DND-41 (cell line): ENCODE results near the gene SLC35E2B.
"Not testable (repeated sequence)": the region's sequence is repeated elsewhere in the genome, so short reads cannot be mapped to it uniquely, and the experiment has no call there.

Source experiments
- EZH2 ChIP-seq: IDR thresholded peaks from 3 replicates; pipeline ENCODE4 v1.6.1; 2012; ENCODE audit warnings: borderline replicate concordance, low read depth, mild to moderate bottlenecking, moderate library complexity, low read length, inconsistent platforms; ENCODE audit not compliant: severe bottlenecking
- TF ChIP-seq, protein P1 (sequence below): IDR thresholded peaks from 2 replicates; pipeline ENCODE4 v1.5.1; 2012; ENCODE audit warnings: borderline replicate concordance, low read length, moderate library complexity, mild to moderate bottlenecking; ENCODE audit not compliant: poor library complexity, severe bottlenecking; ENCODE audit errors: extremely low read depth

DNA sequence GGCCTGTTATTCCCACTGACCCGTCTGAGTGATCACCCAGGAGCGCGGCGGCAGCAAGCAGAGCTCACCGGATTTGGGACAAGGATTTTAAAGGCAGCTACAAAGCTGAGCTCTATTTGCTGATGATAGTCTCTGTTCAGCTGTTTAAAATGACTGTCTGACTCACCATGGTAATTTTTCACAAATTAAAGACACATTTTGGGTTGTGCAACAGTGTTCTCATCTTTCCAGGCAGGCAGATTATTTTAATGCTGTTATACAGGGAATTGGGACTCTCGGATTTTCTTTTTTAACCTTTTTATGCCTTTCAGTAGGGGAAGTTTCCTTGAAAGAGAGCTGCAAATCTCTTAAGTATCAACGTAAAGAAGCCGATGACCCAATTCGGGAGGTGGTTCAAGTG, 30.2 kb downstream of the SLC35E2B start:
- TF ChIP-seq EZH2: not testable (repeated sequence)
- TF ChIP-seq, protein P1, sequence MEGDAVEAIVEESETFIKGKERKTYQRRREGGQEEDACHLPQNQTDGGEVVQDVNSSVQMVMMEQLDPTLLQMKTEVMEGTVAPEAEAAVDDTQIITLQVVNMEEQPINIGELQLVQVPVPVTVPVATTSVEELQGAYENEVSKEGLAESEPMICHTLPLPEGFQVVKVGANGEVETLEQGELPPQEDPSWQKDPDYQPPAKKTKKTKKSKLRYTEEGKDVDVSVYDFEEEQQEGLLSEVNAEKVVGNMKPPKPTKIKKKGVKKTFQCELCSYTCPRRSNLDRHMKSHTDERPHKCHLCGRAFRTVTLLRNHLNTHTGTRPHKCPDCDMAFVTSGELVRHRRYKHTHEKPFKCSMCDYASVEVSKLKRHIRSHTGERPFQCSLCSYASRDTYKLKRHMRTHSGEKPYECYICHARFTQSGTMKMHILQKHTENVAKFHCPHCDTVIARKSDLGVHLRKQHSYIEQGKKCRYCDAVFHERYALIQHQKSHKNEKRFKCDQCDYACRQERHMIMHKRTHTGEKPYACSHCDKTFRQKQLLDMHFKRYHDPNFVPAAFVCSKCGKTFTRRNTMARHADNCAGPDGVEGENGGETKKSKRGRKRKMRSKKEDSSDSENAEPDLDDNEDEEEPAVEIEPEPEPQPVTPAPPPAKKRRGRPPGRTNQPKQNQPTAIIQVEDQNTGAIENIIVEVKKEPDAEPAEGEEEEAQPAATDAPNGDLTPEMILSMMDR: not testable (repeated sequence)
